ENCODE results near the gene SNRPA. TPM values are rescaled to one million over a fixed set of nuclear protein-coding genes. Genes with fewer than 3 reads are reported as not detected.
A peak's percentile ranks its signal among the peaks of the same experiment; 100 is the strongest.

Gene SNRPA
- total and polyA plus RNA-seq, 2 of the 13 experiments (the other 11 are each of a cell fraction or from before 2014, with no cell fraction given) = 59.6 to 162 TPM

- peak; percentile 86 for TF ChIP-seq CEBPG (CRISPR knock-in tag; IDR thresholded peaks at IDR 0.05)
- TF ChIP-seq GFI1 (CRISPR knock-in tag; IDR thresholded peaks at IDR 0.05; ENCODE audit: borderline replicate concordance) = no peak
- no peak for TF ChIP-seq ZNF780A (CRISPR knock-in tag; IDR thresholded peaks at IDR 0.05)
- peak in 1 of 2 experiments; percentile 66; a peak in 1 of 4 replicates for TF ChIP-seq KLF16 (CRISPR knock-in tag; IDR thresholded peaks at IDR 0.05)
- no peak for TF ChIP-seq ZNF768 (CRISPR knock-in tag; IDR thresholded peaks at IDR 0.05)
- TF ChIP-seq ZBTB7B (CRISPR knock-in tag; IDR thresholded peaks at IDR 0.05) = no peak
- peak; percentile 41; the same call in 1 of the 2 replicates for TF ChIP-seq ZNF263 (CRISPR knock-in tag; IDR thresholded peaks at IDR 0.05)
- TF ChIP-seq CREBL2 (CRISPR knock-in tag; IDR thresholded peaks at IDR 0.05; ENCODE audit: borderline replicate concordance) = no peak
- TF ChIP-seq ZNF274 (CRISPR knock-in tag; IDR thresholded peaks at IDR 0.05) = peak; percentile 66; the same call in 1 of the 2 replicates
- TF ChIP-seq POLR2AphosphoS2 (IDR thresholded peaks at IDR 0.05; ENCODE audit: low read depth, low read length) = no peak
- TF ChIP-seq KDM1A (CRISPR knock-in tag; IDR thresholded peaks at IDR 0.05) = no peak; the same call in 1 of the 2 replicates
- TF ChIP-seq ZSCAN20 (CRISPR knock-in tag; IDR thresholded peaks at IDR 0.05; ENCODE audit: borderline replicate concordance) = peak; percentile 64; the same call in 1 of the 2 replicates
- no peak for TF ChIP-seq SIN3B (IDR thresholded peaks at IDR 0.05; ENCODE audit: low read length)
- TF ChIP-seq SIN3A (IDR thresholded peaks at IDR 0.05; ENCODE audit: borderline replicate concordance, low read depth, low read length) = no peak; the same call in 1 of the 2 replicates
- 0 out of 2 replicates have a peak, but pooled peaks have one; percentile 35 for TF ChIP-seq ZNF160 (CRISPR knock-in tag; IDR thresholded peaks at IDR 0.05)
- TF ChIP-seq ZNF382 (CRISPR knock-in tag; IDR thresholded peaks at IDR 0.05; ENCODE audit: borderline replicate concordance) = no peak
- no peak; the same call in 1 of the 2 replicates for TF ChIP-seq ZFP82 (CRISPR knock-in tag; IDR thresholded peaks at IDR 0.05; ENCODE audit: borderline replicate concordance)
- no peak for TF ChIP-seq TBP (CRISPR knock-in tag; IDR thresholded peaks at IDR 0.05)
- TF ChIP-seq SP140L (CRISPR knock-in tag; IDR thresholded peaks at IDR 0.05; ENCODE audit: borderline replicate concordance) = no peak
- TF ChIP-seq SNAPC4 (CRISPR knock-in tag; IDR thresholded peaks at IDR 0.05) = peak; percentile 93
- TF ChIP-seq NR3C1 (CRISPR knock-in tag; IDR thresholded peaks at IDR 0.05) = no peak
- TF ChIP-seq ATF4 (CRISPR knock-in tag; IDR thresholded peaks at IDR 0.05) = no peak
- no peak for TF ChIP-seq DNMT1 (CRISPR knock-in tag; IDR thresholded peaks at IDR 0.05)
- peak; percentile 63 for TF ChIP-seq TFDP2 (CRISPR knock-in tag; IDR thresholded peaks at IDR 0.05)
- no peak for TF ChIP-seq NFKBIZ (CRISPR knock-in tag; IDR thresholded peaks at IDR 0.05)
Measured at GRCh38 chr19:40797963-40798682, 47.1 kb downstream of the SNRPA start (continued).

Measured in HepG2 (cell line).